GM18508 (cell line): Measurements from ENCODE around the gene ATP2B2.

Experiments
- ATAC-seq: cut with Tn5 transposase; IDR thresholded peaks from one replicate; pipeline ENCODE4 v1.9.1; 2021; ENCODE audit warnings: moderate number of reproducible peaks; ENCODE audit not compliant: insufficient read depth, unreplicated experiment

Gene ATP2B2

GRCh38 chr3:10455545-10455914, 49.9 kb downstream of the ATP2B2 start:
- no peak for ATAC-seq

GRCh38 chr3:10454907-10455544, 50.4 kb downstream of the ATP2B2 start:
- no peak for ATAC-seq

- ATAC-seq: no peak
Observed at GRCh38 chr3:10453431-10454163, 51.8 kb downstream of the ATP2B2 start.

GRCh38 chr3:10450494-10451440, 54.6 kb downstream of the ATP2B2 start:
- no peak for ATAC-seq

GRCh38 chr3:10449436-10449835, 56.0 kb downstream of the ATP2B2 start:
- ATAC-seq: no peak

- ATAC-seq: no peak
Observed at GRCh38 chr3:10448544-10448943, 56.8 kb downstream of the ATP2B2 start.

- ATAC-seq: no peak
Observed at GRCh38 chr3:10447527-10448260, 57.7 kb downstream of the ATP2B2 start.

GRCh38 chr3:10447110-10447509, 58.3 kb downstream of the ATP2B2 start:
- no peak for ATAC-seq

GRCh38 chr3:10445561-10446175, 59.7 kb downstream of the ATP2B2 start:
- ATAC-seq: no peak

GRCh38 chr3:10444511-10444910, 60.9 kb downstream of the ATP2B2 start:
- ATAC-seq: no peak

- ATAC-seq: no peak
Observed at GRCh38 chr3:10444110-10444429, 61.3 kb downstream of the ATP2B2 start.

GRCh38 chr3:10443272-10444109, 61.9 kb downstream of the ATP2B2 start:
- ATAC-seq: no peak

- no peak for ATAC-seq
Observed at GRCh38 chr3:10442151-10442795, 63.1 kb downstream of the ATP2B2 start.

GRCh38 chr3:10440684-10441083, 64.7 kb downstream of the ATP2B2 start:
- ATAC-seq: no peak

GRCh38 chr3:10438902-10439610, 66.3 kb downstream of the ATP2B2 start:
- no peak for ATAC-seq

- ATAC-seq: no peak
Observed at GRCh38 chr3:10437995-10438901, 67.1 kb downstream of the ATP2B2 start.
